Measurements from ENCODE around the gene ZNF341.
"Not testable (repeated sequence)": the region's sequence is repeated elsewhere in the genome, so short reads cannot be mapped to it uniquely, and the experiment has no call there.

Gene ZNF341

DNA sequence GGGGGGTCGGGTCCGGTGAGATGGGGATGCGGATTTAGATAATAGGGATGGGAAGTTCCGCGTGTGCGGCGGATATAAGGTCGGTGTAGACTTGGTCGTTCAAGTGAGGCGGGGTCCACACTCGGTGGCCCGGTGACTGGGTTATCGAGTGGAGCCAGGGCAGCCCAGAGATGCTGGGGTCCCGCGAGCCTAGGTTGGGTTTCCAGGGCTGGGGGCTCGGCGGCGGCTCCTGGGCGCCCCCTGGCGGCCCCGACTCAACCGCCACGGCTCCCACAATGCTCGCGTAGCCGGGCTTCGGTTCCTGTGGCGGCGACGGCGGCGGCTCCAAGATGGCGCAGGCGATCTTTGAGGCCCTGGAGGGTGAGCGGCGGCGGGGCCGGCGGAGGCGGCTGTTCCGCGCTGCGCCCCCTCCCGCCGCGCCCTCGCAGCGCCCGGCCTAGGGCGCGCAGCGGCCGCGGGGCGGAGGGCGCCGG, at the start of gene ZNF341:
Gene ZNF341 (plus strand): TSS at position 304 of the 473 bp plus-strand sequence. CDS start 26 bp downstream, at position 330.
- peak; percentile 80 for DNase-seq

DNA sequence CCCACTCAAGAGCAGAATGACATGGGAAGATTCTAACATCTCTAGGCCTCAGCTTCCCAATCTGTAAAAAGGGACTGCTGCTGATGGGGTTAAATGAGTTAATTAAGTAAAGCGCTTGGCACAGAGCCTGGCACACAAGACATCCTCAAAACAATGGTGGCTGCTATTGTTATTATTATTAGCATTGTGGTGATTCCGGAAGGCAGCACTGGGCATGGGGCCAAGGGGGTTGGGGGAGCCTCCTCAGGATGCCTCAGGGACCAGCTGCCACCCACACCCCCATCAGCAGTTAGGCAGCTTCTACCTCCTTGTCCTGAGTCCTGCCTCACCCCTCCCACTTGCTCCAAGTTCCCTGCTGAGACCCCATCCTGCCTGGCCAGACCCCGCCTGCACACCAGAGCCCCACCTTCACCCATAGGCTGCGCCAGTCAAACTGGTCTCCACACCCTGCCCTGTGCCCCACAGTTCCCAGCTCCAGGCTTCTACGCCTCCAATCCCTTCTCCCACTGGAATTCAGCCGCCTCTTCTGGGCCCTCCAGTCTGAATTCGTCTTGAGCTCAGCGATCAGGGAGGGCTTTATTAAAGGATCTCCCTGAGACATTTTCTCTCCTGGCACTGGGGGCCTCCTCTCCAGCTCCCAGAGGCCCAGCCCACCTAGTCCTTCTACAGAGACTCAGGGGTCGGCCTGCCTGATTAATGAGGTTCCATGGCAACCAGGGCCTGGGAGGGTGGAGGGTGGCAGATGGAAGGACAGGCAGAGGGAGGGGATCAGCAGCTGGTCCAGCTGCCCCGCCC, 47.1 kb upstream of the ZNF341 start:
- DNase-seq: no peak

DNA sequence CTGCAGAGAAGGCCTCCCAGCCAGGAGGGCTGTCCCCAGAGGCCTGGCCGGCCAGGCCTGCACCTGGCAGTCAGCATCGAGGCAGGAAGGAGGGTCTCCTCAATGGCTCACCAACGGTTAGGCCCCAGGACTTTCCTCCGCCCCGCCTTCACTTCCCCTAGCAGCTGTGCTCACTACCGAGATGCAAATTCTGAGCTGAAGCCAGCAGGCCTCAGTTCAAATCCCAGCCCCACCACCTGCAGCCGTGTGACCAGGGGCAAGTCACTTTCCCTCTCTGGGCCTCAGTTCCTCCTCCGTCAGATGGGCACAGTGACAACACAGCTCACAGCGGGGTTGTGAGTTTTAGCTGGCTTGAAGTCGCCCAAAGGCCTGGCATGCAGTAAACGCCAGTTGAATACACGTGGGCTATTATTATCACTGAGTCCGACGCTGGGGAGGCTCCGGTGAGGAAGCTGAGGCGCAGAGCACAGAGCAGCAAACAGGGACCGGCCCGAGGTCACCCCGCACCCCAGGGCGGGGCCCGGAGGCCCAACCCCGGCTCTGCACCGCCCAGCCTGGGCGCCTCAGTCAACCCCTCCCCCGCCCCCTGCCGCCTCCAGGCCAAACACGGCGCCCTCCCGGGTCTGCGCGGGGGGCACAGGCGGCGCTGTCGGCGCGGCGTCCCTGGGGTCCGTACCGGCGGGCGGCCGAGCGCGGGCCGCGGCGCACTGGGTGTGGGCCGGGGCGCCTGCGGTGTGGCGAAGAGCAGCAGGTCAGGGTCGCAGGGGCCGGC, 46.3 kb upstream of the ZNF341 start:
- no peak for DNase-seq

DNA sequence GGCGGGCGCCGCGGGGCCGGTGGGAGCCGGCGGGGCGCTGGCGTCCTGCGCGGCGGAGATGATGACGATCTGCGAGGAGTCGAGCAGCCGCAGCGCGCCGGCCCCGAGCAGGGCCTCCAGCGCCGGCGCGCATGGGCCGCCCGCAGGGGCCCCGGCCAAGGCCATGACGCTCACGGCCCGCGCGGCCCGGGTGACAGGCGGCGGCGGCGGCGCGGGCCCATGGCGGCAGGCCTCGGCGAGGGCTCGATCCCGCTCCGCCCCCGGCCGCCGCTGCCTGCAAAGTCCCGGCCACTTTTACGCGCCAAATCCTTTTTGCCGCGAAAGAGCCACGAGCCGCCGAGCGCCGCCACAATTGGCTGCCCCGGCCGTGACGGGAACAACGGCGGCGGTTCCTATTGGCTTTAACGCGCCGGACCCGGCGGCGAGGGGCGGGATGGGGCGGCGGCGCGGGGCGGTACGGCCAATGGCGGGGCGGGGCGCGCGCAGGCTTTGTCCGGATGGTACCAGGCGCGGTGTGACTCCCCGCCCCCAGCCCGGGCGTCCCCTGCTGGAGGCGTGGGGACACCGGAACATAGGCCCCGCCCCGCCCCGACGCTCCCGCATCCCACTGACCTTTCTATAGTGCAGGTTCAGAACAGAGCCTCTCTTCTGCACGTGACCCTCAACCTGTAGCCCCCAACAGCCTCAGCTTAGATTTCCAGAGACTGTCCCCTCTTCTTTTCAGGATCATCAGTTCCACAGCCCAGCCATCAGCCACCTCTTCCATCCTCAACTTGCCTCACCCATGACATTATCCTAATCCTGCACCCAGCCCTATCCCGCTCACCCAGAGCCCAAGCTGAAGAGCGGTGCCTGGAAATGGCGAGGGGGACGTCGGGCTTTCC, 45.5 kb upstream of the ZNF341 start, which contains the start of gene E2F1:
Gene E2F1 (minus strand): TSS at position 286 of the 884 bp plus-strand sequence. CDS start 121 bp downstream, at position 165.
- peak; percentile 85 for DNase-seq

DNA sequence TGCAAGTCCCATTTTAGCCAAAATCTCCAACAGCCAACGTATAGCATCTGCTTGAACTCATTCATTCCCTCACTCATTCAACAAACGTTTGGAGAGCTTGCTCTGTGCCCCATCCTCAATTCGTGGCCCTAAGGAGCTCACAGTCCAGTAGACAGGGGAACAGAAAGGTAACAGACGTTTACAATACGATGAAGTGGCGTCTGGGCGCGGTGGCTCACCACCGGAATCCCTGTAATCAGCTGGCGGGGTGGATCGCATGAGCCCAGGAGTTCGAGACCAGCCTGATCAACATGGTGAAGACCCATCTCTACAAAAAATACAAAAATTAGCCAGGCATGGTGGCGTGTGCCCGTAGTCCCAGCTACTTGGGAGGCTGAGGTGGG, 44.8 kb upstream of the ZNF341 start:
- no peak for DNase-seq

DNA sequence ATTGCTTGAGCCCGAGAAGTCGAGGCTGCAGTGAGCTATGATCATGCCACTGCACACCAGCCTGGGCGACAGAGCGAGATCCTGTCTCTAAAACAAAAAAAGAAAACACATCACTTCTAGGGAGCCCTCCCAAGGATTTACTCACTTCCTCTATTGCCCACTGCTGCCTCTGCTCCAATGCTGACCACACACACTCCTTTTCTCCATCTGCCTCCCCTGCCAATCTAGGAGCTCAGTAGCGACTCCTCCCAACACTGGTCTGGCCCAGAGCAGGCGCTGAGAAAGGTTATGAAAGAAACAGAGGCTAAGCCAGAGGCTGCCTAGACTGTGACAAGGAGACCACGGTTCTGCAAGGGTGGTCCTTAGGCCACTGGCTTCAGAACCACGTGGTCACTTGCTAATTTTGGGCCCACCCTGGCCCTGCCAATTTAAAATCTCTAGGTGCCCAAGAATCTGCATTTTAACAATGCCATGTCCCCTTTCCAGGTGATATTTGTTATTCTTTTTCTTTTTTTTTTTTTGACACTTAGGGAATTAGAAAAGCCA, 44.4 kb upstream of the ZNF341 start:
- no peak for DNase-seq

DNA sequence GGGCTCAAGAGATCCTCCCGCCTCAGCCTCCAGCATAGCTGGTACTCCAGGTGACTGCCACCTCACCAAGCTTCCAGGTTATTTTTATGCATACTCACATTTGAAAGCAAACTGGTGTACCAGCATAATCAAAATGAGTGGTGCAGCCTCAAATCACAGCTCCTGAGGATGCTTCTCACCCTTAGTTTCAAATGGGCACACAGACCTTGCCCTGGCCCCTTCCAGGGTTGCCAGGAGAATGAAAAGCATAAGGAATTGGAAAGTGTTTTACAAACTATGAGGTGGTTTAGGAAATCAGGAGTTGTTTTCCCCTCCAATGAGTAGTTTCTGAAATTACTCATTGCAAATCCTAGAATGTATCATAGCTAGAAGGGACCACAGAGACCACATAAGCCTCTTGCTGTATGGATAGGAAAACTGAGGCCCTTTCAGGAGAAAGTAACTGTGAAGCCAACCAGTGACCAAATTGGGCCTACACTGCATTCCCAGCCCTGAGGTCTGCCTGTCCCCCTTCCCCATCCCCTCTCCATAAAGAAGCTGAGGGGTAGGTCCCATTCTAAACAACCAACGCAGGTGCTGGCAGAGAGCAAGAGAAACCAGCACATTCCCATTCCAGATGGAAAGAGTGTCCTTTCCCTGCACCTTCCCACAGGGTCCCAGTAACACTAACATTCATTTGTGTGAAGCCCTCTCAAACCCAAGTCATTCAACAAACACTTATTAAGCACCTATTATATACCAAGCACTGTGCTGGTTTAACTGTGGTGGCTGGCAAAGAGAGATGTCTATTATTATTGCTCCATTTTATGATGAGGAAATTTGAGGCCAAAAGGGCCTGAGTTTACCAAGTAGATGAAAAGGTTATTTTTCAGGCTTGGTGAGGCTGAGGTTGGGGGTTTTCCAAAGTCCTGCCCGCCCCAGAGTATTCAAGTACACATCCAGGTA, 43.5 kb upstream of the ZNF341 start:
- DNase-seq: no peak

DNA sequence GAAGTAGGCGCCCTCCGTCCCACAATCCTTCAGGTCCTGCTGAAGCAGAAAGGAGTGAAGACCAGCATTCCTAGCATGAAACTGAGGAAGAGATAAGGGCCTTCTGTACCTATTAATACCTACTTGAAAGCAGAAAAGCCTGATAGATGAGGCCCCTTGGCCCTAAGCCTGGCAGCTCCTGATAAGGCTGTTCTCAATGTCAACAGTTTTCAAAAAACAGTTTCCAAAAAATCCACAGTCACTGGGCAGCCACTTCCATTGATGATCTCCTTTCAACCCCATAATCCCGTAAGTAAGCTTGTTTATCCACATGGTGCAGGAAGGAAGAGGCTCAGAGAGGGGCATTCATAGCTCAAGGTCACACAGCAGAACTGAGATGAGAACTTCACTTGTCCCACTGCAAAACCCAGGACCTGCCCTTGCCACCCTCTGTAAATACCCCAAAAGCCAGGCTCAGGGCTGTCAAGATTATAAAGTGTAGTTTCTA, 42.8 kb upstream of the ZNF341 start:
- no peak for DNase-seq

DNA sequence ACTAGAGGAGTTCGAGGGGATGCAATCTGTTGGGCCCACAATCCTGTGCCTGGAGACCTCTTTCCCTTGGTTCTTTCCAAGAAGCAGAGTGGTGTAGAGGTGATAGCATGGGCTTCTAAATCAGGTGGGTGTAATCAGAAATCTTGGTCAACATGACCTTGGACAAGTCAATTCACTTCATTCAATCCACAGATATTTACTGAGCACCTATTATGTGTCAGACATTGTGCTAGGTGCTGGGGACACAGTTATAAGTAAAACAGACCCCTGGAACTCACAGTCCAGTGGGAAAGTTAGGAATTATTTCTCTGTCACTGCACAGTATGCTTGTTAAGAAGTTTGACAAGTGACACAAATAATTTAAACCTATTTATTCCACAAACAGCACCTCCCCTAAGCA, 42.3 kb upstream of the ZNF341 start:
- no peak for DNase-seq

DNA sequence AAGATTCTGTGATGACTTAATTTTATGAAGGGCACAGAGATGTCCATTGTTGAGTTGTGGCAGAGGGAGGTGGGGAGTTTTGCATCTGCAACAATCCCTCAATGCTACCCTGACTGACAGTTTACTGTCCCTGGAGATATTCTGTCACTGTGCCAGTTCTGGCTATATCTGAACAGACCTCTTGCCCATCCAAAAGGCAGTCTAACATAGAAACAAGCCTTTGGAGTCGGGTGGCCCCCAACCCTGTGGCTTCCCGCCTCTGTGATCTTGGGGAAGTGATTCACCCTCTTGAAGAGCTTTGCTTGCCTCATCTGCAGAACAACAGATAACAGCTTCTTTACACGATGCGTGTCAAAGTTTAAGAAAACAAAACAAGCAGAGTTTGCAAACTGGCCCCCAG, 41.8 kb upstream of the ZNF341 start:
- DNase-seq: no peak

DNA sequence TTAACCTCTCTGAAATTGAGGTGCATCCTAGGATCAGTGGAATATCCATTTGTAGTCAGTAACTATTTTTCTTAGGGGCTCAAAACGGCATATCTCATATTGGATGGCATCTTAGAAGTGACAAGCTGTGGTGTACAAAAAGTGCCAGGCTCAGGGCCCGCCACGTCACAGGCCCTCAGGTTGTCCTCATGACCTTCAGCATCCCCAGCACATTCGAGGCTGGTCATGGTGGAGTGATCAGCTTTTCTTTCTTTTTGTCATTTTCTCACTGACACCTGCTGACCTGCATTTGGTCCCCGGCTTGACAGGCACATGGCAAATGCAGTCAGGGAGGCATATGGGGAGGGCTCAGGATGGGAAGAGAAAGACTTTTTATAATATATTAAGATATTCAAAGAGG, 38.5 kb upstream of the ZNF341 start:
- no peak for DNase-seq

DNA sequence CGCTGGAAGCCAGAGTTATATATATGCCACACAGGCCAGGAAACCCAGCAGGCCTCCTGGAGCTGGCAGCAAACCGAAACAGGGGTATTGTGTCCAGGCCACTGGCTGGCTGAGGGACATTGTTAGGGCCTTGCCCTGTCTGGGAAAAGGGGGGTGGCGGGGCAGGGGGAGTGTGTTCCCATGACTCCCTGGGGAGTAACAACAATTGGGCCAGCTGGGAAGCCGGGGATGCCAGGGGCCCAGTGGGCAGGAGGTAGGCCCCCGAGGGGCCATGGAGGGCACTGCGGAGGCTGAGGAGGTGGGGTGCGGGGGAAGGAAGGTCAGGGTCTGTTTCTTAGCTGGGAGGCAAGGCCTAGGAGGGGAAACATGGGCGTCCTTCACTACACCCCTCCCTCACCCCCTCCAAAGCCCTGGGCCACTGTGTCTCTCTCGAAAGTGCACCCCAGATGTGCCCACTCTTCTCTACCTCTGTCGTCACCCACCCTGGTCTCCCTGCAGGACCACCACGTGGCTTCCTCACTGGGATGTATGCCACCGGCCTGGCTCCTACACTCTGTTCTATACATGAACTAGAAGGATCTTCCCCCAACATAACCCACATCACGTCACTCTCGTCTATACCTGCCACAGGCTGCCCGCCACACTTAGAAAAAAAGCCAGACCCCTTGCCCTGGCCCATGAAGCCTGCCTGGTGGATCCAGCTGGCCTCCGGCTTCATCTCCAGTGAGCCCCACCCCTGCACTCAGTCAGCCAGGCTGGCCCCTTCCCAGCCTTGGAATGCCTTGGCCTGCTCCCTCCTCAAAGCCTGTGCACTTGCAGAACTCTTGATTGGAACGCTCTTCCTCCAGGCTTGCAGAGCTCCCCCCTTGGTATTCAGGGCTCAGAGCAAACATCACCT, 37.8 kb upstream of the ZNF341 start:
- no peak for DNase-seq

DNA sequence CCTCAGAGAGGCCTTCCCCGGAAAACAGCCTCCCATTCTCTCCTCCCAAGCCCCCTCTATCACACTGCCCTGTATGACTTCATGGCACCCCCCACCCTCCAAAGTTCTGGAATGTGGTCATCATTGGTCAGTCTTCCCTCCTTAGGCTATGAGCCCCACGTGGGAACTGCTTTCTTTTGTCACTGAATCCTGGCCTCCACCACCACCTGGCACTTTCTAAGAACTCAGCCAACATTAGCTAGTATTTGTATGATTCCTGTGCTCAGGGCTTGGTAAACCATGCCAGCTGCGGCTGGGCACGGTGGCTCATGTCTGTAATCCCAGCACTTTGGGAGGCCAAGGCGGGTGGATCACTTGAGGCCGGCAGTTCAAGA, 37.2 kb upstream of the ZNF341 start:
- no peak for DNase-seq

DNA sequence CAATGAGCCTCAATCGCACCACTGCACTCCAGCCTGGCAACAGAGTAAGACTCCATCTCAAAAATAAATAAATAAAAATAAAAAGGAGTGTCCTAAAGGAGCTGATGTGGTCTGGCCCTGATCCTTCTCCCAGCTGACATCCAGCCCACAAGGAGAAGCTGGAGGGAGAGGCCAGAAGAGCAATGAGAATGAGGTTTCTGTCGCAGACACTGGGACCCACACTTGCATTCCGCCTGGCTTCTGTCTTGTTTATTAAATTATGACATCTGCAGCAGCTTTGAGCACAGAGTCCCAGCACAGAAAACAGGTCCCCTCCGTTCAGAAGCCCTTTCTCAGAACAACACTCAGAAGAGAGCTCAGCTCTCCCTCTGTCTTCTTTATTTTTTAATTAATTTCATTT, 35.3 kb upstream of the ZNF341 start:
- no peak for DNase-seq

DNA sequence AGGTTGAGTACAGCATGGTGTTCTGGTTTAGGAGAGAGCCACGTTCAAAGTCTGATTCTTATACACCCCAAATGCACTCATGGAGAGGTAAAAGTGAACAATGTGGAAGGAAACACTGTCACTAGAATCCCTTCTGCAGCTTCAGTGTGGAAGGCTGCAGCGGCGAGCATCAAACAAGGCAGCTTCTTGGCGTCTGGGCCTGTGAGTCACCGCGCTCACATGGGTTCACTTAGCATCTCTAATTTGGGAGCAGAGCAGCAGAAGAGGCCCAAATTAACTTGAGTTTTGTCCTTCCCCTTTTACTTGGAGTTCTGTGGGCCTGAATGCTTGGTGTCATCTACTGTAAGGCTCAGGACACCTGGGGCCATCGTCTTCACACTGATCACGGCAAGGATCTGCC, 34.7 kb upstream of the ZNF341 start:
- no peak for DNase-seq

DNA sequence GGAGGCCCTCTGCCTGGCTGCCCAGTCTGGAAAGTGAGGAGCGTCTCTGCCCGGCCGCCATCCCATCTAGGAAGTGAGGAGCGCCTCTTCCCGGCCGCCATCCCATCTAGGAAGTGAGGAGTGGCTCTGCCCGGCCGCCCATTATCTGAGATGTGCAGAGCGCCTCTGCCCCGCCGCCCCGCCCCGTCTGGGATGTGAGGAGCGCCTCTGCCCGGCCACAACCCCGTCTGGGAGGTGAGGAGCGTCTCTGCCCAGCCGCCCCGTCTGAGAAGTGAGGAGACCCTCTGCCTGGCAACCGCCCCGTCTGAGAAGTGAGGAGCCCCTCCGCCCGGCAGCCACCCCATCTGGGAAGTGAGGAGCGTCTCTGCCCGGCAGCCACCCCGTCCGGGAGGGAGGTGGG, 32.8 kb upstream of the ZNF341 start:
- DNase-seq: not testable (repeated sequence)

DNA sequence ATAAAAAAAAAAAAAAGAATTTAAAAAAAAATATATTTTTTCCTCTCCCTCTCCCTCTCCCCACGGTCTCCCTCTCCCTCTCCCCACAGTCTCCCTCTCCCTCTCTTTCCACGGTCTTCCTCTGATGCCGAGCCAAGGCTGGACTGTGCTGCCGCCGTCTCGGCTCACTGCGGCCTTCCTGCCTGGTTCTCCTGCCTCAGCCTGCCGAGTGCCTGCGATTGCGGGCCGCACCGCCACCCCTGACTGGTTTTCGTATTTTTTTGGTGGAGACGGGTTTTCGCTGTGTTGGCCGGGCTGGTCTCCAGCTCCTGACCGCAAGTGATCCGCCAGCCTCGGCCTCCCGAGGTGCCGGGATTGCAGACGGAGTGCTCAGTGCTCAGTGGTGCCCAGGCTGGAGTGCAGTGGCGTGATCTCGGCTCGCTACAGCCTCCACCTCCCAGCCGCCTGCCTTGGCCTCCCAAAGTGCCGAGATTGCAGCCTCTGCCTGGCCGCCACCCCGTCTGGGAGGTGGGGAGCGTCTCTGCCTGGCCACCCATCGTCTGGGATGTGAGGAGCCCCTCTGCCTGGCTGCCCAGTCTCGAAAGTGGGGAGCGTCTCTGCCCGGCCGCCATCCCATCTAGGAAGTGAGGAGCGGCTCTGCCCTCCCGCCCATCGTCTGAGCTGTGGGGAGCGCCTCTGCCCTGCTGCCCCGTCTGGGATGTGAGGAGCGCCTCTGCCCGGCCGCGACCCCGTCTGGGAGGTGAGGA, 30.9 kb upstream of the ZNF341 start:
- DNase-seq: not testable (repeated sequence)

DNA sequence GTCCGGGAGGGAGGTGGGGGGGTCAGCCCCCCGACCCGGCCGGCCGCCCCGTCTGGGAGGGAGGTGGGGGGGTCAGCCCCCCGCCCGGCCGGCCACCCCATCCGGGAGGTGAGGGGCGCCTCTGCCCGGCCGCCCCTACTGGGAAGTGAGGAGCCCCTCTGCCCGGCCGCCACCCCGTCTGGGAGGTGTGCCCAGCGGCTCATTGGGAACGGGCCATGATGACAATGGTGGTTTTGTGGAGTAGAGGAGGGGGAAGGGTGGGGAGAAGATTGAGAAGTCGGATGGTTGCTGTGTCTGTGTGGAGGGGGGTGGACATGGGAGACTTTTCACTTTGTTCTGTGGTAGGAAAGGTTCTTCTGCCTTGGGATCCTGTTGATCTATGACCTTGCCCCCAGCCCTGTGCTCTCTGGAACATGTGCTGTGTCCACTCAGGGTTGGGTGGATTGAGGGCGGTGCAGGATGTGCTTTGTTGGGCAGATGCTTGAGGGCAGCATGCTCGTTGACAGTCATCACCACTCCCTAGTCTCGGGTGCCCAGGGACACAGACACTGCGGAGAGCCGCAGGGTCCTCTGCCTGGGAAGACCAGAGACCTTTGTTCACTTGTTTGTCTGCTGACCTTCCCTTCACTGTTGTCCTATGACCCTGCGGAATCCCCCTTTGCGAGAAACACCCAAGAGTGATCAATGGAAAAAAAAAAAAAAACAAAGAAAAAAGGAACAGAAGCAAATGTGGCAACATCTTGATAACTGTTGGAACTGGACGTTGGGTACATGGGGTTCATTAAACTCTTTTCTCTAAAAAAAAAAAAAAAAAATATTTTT, 30.0 kb upstream of the ZNF341 start:
- DNase-seq: no peak

DNA sequence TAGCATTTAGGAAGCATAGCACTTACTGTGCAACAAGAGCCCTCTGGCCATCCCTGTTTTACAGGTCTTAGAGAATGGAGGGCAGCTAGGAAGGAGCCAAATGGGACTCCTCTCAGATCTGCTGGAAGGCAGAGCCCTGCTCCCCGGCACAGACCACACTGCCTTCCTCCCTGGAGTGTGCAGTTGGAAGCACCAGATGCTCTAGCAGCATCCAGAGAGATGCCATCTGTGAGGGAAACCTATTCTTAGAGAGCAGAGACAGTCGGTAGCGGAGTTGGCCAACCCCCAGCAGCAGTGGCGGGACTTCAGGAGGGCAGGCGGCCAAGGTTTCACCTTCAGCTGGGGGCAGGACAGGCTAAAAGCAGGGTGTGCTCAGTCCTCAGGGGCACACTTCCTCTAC, 28.9 kb upstream of the ZNF341 start:
- no peak for DNase-seq
